Choroid plexus epithelial cell (primary cell): Measurements from ENCODE around the gene HNRNPM.
"Not testable (repeated sequence)": the region's sequence is repeated elsewhere in the genome, so short reads cannot be mapped to it uniquely, and the experiment has no call there.

Source experiments
- DNase-seq: peaks from one replicate; pipeline ENCODE4 v3.0.0-alpha.2; 2010; ENCODE audit warnings: low read depth
- H3K4me3 ChIP-seq: 2 replicates; pipeline ENCODE4 v1.5.1; 2011; ENCODE audit warnings: low read depth, mild to moderate bottlenecking, control low read depth, low read length, moderate library complexity
- CTCF ChIP-seq: conservative IDR thresholded peaks from 2 replicates; pipeline ENCODE4 v1.5.1; 2011; ENCODE audit warnings: low read depth, mild to moderate bottlenecking, control low read depth, inconsistent platforms, low read length, moderate library complexity

HNRNPM gene

GRCh38 chr19:8398311-8398771 lies 46.4 kb upstream of the HNRNPM start:
- no peak for TF ChIP-seq CTCF
- no peak for DNase-seq

DNA sequence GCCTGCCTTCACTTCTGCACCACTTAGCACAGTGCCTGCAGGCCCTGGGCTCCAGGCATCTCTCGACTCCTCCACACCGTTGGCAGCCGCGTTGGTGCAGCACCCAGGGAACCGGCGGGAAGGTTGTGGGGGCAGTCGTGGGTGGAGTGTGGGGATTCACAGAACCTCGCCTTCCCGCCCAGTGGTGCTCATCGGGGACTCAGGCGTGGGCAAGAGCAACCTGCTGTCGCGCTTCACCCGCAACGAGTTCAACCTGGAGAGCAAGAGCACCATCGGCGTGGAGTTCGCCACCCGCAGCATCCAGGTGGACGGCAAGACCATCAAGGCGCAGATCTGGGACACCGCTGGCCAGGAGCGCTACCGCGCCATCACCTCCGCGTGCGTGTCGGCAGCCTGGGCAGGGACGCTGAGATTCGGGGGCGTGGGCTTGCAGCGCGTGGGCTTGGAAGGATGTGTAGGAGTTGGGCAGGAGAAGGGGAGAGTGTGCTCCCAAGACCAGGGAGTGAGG lies 45.0 kb upstream of the HNRNPM start:
- H3K4me3 ChIP-seq, result no peak overlapping the region
- no peak for DNase-seq
- TF ChIP-seq CTCF, result no peak

More at GRCh38 chr19:8398311-8398771, 46.4 kb upstream of the HNRNPM start:
- no peak overlapping the region for H3K4me3 ChIP-seq

- H3K4me3 ChIP-seq, result no peak overlapping the region
- TF ChIP-seq CTCF, result no peak
- DNase-seq, result no peak
Measured at GRCh38 chr19:8401981-8402411, 42.8 kb upstream of the HNRNPM start.

DNA sequence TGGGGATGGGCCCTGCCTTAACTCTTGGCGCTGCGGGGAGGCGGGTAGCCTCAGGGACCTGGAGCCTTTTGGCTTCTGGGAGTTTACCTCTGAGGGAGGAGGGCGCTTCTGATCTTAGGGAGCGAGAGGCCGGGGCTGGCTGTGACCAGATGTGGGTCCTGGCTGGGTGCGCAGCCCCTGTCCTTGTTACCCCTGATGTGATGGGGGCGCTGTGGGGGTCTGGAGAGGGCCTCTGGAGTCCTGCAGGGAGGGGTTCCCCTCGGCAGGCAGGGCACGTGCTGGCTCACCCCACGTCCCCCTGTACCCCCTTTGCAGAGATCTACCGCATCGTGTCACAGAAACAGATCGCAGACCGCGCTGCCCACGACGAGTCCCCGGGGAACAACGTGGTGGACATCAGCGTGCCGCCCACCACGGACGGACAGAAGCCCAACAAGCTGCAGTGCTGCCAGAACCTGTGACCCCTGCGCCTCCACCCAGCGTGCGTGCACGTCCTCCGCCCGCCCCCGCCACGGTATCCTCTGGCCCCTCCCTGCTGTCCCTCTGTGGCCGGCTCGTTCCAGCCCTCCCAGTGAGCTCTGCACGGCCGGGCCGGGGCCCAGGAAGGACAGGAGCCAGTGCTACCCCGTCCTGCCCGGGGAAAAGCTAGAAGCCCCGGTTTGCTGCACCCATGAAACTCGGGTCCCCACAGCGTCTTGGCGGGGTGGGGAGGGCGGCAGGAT lies 41.5 kb upstream of the HNRNPM start:
- no peak overlapping the region for H3K4me3 ChIP-seq
- DNase-seq, result no peak
- no peak for TF ChIP-seq CTCF

GRCh38 chr19:8403820-8404109 lies 41.0 kb upstream of the HNRNPM start:
- no peak for DNase-seq
- no peak for TF ChIP-seq CTCF
- no peak overlapping the region for H3K4me3 ChIP-seq

- TF ChIP-seq CTCF, result no peak
- DNase-seq, result no peak
- H3K4me3 ChIP-seq, result no peak overlapping the region
Measured at GRCh38 chr19:8404391-8405151, 40.2 kb upstream of the HNRNPM start.

DNA sequence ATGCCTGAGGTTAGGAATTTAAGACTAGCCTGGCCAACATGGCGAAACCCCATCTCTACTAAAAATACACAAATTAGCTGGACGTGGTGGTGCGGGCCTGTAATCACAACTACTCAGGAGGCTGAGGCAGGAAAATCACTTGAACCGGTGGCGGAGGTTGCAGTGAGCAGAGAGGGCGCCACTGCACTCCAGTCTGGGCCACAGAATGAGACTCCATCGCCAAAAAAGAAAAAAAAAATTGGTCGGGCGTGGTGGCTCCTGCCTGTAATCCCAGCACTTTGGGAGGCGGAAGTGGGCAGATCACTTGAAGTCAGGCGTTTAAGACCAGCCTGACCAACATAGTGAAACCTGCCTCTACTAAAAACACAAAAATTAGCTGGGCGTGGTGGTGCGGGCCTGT lies 34.1 kb upstream of the HNRNPM start:
- H3K4me3 ChIP-seq, DNase-seq: not testable (repeated sequence)
